GM03348 (cell line): ENCODE measurements around the gene MYO3B.
"Not testable (repeated sequence)": the region's sequence is repeated elsewhere in the genome, so short reads cannot be mapped to it uniquely, and the experiment has no call there.

Source experiments
- DNase-seq: peaks from one replicate; pipeline ENCODE4 v3.0.0; 2012; ENCODE audit warnings: low spot score

MYO3B gene

GRCh38 chr2:170509452-170510193, 331.7 kb downstream of the MYO3B start:
- no peak for DNase-seq

GRCh38 chr2:170512266-170512665, 334.3 kb downstream of the MYO3B start:
- no peak for DNase-seq

DNA sequence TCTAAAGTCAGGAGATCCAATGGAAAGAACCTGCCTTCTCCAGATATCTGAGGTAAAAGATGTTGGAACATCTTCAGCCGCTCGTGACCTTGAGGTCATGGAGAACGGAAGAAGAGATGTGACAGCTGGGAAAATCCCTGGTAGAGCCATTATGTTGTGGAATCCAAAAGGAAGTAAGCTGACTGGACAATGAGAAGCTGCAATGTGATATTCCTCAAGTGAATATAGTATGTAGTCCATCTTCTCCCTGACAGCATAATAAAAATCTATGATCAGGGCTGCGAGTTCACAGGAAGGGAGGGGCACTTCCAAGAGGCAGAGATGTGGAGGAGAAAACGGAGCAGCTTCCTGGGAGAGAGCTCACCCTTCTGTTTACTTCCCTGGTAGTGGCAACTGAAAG, 336.2 kb downstream of the MYO3B start:
- no peak for DNase-seq

DNA sequence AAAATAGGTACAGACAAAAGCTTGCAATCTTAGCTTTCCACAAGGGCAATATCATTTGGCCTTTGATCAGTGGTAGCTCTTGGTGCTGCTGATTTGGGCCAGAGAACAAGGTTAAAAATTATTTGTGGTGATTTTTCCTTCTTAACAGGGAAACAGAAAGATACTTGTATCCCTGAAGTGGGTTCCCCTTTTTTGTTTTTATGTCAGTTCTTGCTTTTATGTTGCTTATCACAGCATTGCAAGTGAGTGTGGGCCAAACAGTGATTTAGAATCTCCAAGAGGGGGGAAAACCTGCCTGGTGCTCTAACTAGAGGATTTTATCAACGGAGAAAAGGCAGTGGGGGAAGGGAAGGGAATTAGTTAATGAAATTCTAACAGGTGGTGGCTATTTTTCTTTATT, 339.6 kb downstream of the MYO3B start:
- no peak for DNase-seq

DNA sequence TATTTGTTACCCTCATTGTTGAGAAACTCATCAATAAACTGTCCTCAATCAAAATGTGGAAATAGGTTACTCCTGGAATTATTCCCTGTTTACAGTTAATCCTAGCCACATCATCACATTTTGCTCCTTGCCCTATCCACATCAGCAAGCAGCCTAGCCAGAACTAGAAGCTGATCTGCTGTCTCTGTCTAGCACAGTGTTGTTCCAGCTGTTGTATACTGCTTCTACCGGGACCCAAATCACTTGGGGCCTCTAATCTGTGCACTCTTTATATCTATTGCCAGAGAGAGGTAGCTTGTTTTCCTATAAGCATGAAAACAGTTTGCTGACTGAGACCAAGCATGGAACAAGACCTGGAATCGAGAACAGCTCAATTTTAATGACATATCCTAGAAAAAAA, 341.0 kb downstream of the MYO3B start:
- no peak for DNase-seq

DNA sequence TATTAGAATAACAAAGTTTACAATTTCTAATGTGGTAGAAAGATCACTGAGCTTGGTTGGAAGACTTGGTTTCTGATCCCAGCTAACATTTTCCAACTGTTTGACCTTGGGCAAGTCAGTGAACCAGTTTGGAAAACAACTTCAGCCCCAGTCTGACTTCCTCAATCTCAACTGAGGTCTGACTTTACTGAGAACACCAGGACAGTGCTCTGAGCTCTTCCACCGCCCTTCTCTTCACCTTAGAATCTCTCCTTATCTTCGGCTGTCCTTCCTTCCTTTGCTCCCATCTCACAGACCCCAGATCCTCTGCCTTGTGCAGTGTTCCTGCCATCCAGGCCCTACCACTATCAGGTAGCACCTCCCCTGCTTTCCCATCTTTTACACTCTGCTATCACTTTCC, 343.4 kb downstream of the MYO3B start:
- DNase-seq, result no peak

- DNase-seq, result no peak
Observed at GRCh38 chr2:170523506-170523905, 345.6 kb downstream of the MYO3B start.

DNA sequence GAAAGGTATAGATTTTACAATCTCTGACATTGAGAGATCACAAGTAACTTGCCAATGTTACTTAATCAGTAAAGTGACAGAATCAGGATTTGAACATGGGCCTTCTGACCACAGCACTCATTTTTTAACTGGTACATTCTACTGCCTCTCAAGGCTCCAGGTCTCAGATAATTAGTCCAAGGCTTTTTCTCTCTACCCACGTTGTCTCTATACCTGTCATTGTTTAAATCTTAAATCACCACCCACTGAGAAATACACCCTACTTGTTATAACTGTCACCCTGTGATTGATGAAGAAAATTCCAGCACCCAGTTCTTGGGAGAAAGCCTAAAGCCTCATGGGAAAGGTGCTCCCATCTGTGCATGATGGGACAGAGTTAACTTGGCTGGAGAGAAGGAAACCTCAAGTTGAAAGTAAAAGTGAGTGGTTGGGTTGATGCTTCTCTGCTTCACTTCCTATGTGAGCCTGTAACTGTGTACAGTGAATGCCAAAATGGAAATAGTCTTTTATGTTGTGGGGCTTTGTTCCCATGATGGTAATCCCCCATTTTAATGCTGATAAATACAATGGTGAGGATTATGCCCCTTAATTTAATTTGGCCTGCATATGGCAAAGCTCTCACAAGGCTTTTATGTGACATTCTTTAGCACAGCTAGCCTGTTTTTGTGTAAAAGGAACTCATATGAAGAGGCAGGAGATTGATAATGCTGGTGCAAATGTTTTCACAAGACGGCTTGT, 347.1 kb downstream of the MYO3B start:
- DNase-seq, result no peak

- DNase-seq, result peak; percentile 85
Observed at GRCh38 chr2:170525566-170525900, 347.6 kb downstream of the MYO3B start.

DNA sequence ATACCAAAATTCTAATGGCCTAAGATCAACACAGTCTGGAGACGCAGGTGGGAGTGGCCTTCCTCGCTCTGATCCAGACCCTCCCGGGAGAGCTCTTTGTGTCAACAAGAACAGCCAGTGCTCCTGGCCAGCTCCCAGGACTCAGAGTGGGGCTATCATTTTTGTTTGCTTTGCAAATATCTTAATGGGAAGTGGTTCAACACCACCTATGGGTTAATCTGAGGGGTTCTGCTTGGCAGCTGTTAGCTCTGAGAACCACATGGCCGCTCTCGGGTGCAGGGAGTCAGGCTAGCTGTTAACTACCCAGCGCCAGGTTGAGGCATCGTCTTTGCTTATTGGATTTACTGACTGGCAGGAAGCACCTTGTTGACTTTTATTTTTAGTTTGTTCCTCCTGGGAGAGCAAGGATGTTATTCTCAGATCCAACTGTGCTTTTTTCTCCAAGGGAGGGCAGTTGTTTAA, 352.4 kb downstream of the MYO3B start:
- no peak for DNase-seq

DNA sequence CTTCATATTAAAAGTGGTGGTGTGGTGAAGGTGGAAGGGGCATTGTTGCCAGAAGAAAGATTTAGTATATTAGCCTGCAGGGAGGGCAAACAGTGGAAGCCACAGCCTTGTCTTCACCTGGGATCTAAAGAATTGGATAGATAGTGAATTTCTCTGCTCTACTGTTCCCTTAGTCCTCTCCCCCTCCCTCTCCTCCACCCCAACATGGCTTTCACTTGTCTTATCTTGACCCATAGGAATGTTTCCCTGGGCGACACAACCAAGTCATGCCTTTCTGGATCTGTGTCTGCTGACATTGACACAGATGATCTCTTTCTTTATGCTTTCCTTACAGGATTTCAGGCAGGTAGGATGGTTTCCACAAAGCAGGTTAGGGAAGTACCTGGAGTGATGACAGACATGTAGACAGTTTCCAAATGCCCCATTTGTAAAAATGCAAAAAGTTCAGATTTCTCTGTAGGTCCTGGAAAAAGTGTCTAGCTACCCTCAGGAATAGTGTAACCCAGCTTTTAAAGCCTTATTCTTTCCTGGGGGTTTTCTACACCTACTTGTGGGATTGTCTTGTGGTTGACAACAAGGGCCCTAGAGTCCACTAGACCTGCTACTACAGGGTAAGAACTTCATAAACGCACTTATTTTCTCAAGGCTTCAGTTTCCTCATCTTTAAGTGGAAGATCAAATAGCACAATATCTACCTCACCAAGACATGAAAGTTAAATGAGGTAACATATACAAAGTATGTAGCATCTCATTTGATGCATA, 353.0 kb downstream of the MYO3B start:
- DNase-seq, result no peak

- no peak for DNase-seq
Observed at GRCh38 chr2:170531876-170532275, 353.9 kb downstream of the MYO3B start.

DNA sequence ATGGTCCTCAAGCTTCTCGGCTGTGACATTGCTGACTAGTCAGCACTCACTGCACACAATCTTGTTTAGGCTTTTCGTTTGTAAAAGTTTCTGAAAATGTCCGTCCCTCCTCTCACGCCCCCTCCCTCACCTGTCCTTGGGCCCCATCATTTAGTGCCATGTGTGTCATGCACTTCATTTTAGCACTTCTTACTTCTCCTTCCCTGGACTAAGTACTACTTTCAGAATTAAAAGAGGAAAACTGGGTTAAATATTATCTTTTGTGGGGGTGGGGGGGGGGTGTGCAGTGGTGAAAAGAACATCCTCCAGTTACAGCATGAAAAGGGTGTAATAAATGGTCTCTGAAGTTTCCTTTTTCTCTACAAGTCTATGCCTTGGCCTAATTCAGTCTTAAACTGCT, 355.2 kb downstream of the MYO3B start:
- DNase-seq, result no peak

GRCh38 chr2:170535552-170535951, 357.6 kb downstream of the MYO3B start:
- no peak for DNase-seq

- no peak for DNase-seq
Observed at GRCh38 chr2:170544817-170545216, 366.9 kb downstream of the MYO3B start.

GRCh38 chr2:170548304-170548703, 370.4 kb downstream of the MYO3B start:
- no peak for DNase-seq

DNA sequence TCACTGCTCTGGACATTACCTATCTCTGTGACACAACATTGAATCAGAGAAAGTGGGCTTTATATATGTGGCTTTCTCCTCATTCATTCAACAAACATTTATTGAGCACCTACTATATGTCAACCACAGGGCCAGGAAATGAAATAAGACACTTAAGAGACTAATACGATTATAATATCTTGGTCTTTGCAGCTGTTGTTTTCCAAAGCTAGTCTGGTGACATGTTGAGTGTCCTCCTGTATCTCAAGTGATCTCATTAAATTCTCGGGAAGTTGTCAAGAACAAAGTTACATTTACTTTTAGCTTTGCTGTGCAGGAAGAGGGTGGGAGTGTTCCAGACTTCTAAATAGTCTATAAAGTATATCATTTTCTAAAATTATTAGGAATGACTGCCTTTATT, 372.6 kb downstream of the MYO3B start:
- no peak for DNase-seq

- not testable (repeated sequence) for DNase-seq
Observed at GRCh38 chr2:170551899-170552298, 374.0 kb downstream of the MYO3B start.

DNA sequence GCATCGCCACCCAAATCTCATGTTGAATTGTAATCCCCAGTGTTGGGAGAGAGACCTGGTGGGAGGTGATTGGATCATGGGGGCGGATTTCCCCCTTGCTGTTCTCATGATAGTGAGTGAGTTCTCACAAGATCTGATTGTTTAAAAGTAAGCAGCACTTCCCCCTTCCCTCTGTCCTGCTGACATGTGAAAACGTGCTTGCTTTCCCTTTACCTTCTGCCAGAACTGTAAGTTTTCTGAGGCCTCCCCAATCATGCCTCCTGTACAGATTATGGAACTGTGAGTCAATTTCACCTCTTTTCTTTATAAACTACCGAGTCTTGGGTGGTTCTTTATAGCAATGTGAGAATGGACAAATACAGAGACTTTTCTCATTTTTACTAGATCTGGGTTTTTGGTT, 375.8 kb downstream of the MYO3B start:
- DNase-seq, result no peak

GRCh38 chr2:170554278-170554955, 376.5 kb downstream of the MYO3B start:
- DNase-seq, result peak; percentile 43

- DNase-seq, result no peak
Observed at GRCh38 chr2:170562928-170563327, 385.0 kb downstream of the MYO3B start.

DNA sequence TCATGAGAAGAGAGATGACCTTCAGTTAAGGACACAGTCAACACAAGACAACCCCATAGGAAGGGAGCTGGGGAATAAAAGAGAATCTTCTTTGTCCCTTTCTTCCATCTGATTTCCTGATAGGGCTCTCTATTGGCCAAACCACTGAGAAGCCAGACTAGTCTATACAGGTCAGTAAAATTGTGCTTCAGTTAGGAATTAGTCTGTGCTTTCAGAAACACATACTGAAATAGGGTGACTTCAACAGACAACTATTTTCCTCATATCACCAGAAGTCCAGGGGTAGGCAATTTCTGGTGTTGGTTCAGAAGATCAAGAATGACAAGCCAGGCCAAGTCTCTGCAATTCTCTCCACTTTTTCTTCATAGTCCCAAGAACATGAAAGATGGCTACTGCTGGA, 385.5 kb downstream of the MYO3B start:
- no peak for DNase-seq
